Right atrium auricular region (tissue), 2 donors: ENCODE measurements around the gene TGFBI. TPM values are rescaled to one million over a fixed set of nuclear protein-coding genes. Genes with fewer than 3 reads are reported as not detected.

Experiments used
- DNase-seq: peaks from one replicate; pipeline ENCODE4 v3.0.0-alpha.2; 2019; ENCODE audit warnings: low spot score
- H3K27ac ChIP-seq, 2 donors: fragments of 200-600 bp; sonication (generic); 1 replicate in 1 of 2; 2 replicates in 1 of 2; pipeline ENCODE4 v1.5.1; 2016 to 2019
- H3K27me3 ChIP-seq, 2 donors: fragments of 200-600 bp; sonication (generic); one replicate each; pipeline versions ENCODE4 v1.5.1 to v1.6.0; 2017 to 2019
- H3K36me3 ChIP-seq: fragments of 200-600 bp; sonication (generic); one replicate; pipeline ENCODE4 v1.5.1; 2016
- H3K4me1 ChIP-seq, 2 donors: fragments of 200-600 bp; sonication (generic); one replicate each; pipeline versions ENCODE4 v1.5.1 to v1.6.0; 2017 to 2019
- H3K4me3 ChIP-seq, 2 donors: fragments of 200-600 bp; sonication (generic); 1 replicate in 1 of 2; 2 replicates in 1 of 2; pipeline ENCODE4 v1.5.1; 2017 to 2019; ENCODE audit warnings: mild to moderate bottlenecking in 1 of 2, moderate library complexity in 1 of 2
- H3K9me3 ChIP-seq, 2 donors: fragments of 200-600 bp; sonication (generic); one replicate each; pipeline ENCODE4 v1.5.1; 2019
- total RNA-seq, 2 donors: library from RNA; depleted of rRNA; stranded (reverse); fragments of >200 nt; gene quantifications; one replicate each; pipeline ENCODE4 v1.1.0, GENCODE V29; 2016
- TF ChIP-seq, protein P1 (sequence below), 2 donors: fragments of 200-600 bp; sonication (generic); IDR thresholded peaks; one replicate each; pipeline ENCODE4 v1.5.1; 2019; ENCODE audit warnings: antibody characterized with exemption in 2 of 2

Gene TGFBI
- total RNA-seq, 2 donors from 2014 or later = 30.4 to 65.0 TPM

DNA sequence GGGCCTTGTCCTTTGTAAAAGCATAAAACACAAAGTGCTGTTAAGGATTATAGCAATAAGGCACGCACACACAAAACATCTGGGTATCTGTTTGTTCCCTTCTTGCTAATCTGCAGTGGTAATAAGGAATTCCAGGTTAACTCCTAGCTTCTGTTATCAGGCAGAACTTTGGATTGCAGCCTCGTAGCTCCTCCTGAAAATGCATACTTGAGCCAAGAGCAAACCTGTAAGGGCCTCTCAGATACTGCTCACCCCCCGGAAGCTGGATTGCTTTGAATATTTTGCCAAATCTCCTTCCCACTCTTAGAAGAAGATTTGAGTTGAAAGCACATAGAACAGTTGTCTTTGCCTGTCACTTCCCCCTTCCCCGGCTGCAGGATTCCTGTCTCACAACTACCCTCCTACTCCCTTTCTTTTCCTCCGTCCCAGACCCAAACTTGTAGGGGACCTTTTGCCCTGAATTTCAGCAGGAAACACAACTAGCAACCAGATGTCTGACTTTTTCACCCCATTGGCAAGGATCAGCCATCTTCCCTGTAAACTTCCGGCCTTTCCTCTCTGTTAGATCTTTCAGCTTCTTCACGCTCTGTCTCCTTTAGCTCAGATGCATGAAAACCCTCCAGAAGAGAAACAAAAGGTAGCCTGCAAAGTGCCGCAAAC lies 75.6 kb downstream of the TGFBI start:
- no peak overlapping the region for H3K27ac ChIP-seq
- H3K27me3 ChIP-seq = no peaks in the 10 kb centered on the region
- no peaks in the 10 kb centered on the region for H3K36me3 ChIP-seq
- H3K9me3 ChIP-seq = no peaks in the 10 kb centered on the region
- TF ChIP-seq, protein P1, sequence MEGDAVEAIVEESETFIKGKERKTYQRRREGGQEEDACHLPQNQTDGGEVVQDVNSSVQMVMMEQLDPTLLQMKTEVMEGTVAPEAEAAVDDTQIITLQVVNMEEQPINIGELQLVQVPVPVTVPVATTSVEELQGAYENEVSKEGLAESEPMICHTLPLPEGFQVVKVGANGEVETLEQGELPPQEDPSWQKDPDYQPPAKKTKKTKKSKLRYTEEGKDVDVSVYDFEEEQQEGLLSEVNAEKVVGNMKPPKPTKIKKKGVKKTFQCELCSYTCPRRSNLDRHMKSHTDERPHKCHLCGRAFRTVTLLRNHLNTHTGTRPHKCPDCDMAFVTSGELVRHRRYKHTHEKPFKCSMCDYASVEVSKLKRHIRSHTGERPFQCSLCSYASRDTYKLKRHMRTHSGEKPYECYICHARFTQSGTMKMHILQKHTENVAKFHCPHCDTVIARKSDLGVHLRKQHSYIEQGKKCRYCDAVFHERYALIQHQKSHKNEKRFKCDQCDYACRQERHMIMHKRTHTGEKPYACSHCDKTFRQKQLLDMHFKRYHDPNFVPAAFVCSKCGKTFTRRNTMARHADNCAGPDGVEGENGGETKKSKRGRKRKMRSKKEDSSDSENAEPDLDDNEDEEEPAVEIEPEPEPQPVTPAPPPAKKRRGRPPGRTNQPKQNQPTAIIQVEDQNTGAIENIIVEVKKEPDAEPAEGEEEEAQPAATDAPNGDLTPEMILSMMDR (IDR thresholded peaks at IDR 0.05) = no peak
- H3K4me3 ChIP-seq = no peak overlapping the region
- DNase-seq = no peak
- no peaks in the 10 kb centered on the region for H3K4me1 ChIP-seq

DNA sequence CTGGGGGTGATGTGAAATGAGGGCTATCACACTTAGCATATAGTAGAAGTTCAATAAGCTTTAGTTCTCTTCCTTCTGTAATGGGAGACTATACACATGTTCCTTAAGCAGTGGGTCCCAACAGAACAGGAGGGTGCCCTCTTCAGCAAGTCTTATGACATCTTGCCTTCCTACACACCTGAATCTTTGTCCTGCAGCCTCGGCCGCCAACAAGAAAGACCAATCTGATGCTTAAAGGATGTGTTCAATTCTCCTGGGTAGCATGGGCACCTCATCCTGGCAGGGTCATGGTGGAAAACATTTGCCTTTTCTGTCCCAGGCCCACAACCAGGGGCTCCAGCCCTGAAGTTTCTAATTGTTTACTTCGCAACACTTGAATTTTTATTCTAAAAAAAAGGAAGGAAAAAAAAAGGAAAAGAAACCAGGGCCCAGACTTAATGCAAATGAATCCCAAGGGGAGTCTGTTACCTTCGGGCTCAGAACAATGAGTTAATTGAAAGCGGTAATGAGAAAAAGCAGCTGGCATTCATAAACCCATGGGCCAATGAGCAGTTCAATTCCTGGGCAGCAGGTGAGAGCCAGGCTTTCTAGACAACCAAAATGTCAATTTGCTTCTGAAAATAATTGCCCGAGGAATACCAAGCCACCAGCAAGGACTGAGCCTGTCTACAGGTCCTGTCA lies 77.7 kb downstream of the TGFBI start:
- DNase-seq = no peak
- no peak overlapping the region for H3K4me3 ChIP-seq
- H3K9me3 ChIP-seq = no peaks in the 10 kb centered on the region
- no peak overlapping the region for H3K27ac ChIP-seq
- no peaks in the 10 kb centered on the region for H3K27me3 ChIP-seq
- TF ChIP-seq, protein P1 (IDR thresholded peaks at IDR 0.05) = no peak
- no peaks in the 10 kb centered on the region for H3K36me3 ChIP-seq
- no peaks in the 10 kb centered on the region for H3K4me1 ChIP-seq

DNA sequence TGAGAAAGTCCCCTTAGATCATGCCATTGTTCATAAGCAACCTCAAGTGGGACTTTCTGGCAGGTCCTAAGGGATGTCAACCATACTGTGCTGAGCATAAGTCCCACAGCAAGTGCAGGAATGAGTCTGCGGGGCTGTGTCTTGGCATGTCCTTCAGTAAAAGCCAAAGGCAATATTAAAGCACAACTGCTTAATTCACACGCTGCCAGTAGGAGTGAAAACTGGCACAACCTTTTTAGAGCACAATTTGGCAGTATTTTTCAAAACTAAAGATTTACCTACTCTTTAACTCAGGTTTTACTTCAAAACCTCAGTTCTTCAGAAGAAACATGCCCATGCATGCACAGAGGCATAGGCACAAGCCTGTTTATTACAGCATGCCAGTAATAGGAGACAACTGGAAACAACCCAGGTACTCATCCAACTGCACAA lies 79.4 kb downstream of the TGFBI start:
- no peaks in the 10 kb centered on the region for H3K27me3 ChIP-seq
- H3K9me3 ChIP-seq = no peaks in the 10 kb centered on the region
- H3K4me3 ChIP-seq = no peak overlapping the region
- H3K4me1 ChIP-seq = no peaks in the 10 kb centered on the region
- no peaks in the 10 kb centered on the region for H3K36me3 ChIP-seq
- TF ChIP-seq, protein P1 (IDR thresholded peaks at IDR 0.05) = no peak
- no peak for DNase-seq
- H3K27ac ChIP-seq = no peak overlapping the region

DNA sequence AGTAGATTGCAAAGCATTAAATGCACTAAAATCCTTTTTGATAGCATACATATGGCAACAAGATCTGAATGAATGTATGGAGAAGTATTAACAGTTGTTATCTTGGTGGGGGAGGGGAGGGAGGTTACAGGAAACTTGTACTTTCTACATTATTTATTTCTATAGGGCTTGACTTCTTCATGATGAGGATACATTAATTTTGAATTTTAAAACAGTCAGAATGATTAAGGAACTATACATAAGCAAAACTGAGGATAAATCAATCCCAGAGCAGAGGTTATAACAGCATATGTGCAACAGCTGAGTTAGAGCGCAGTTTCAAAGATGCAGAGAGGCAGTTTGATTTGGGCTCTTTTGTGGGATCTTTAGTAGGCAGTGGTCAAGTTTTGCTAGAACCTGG lies 80.0 kb downstream of the TGFBI start:
- DNase-seq = no peak
- H3K36me3 ChIP-seq = no peaks in the 10 kb centered on the region
- H3K27ac ChIP-seq = no peak overlapping the region
- no peaks in the 10 kb centered on the region for H3K27me3 ChIP-seq
- TF ChIP-seq, protein P1 (IDR thresholded peaks at IDR 0.05) = no peak
- no peak overlapping the region for H3K4me3 ChIP-seq
- no peaks in the 10 kb centered on the region for H3K4me1 ChIP-seq
- H3K9me3 ChIP-seq = no peaks in the 10 kb centered on the region

DNA sequence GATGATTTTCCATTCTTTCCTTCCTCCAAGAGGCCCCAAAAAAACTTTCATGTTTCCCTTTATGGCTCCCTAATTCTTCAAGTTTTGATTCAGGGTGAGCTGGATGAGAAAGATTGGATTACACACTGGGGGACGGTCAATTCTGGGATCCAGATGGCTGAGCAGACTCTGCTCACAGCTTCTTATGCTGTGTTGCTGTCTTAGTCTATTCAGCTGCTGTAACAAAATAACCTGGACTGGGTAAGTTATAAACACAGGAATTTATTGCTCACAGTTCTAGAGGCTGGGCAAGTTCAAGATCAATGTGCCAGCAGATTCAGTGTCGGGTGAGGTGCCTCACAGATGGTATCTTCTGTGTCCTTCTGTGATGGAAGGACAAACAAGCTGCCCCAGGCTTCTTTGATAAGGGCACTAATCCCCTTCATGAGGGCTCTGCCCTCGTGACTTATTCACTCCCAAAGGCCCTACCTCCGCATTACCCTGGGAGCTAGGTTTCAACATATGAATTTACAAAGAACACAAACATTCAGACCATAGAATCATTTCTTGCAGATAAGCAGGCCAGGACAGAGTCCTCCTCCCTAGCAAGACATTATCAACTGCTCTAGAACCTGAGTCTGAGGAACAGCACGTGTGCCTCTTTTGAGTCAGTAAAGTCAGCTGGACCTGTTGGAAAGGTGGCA lies 80.8 kb downstream of the TGFBI start:
- Histone ChIP-seq H3K36me3 (no peaks in the 10 kb centered on the region), H3K4me1 (no peaks in the 10 kb centered on the region), H3K9me3 (no peaks in the 10 kb centered on the region), H3K4me3 (no peak overlapping the region), H3K27ac (no peak overlapping the region), H3K27me3 (no peaks in the 10 kb centered on the region)
- no peak for DNase-seq
- TF ChIP-seq, protein P1 (IDR thresholded peaks at IDR 0.05) = no peak

Other genes starting within 250 kb of the TGFBI start
- gene SLC25A48, start 194.3 kb upstream of the TGFBI start, total RNA-seq = not detected
- not detected for gene IL9, start 133.1 kb upstream of the TGFBI start, total RNA-seq
- gene LECT2, start 74.0 kb upstream of the TGFBI start, total RNA-seq = not detected
- 10 to 100 TPM; 25.0 to 26.7 TPM for gene SMAD5, start 103.9 kb downstream of the TGFBI start, total RNA-seq
- gene SMIM32, start 164.2 kb downstream of the TGFBI start, total RNA-seq = not detected